PC-9 (cell line): ENCODE results near the gene ST8SIA2.

Experiments
- CTCF ChIP-seq: fragments of 200-600 bp; sonication (generic); conservative IDR thresholded peaks from 2 replicates; pipeline ENCODE4 v1.6.1; 2017; ENCODE audit warnings: mixed run types, antibody characterized with exemption, mild to moderate bottlenecking, moderate library complexity
- EZH2 ChIP-seq: fragments of 200-600 bp; sonication (generic); IDR thresholded peaks from 2 replicates; pipeline ENCODE4 v1.8.0; 2017; ENCODE audit warnings: antibody characterized with exemption, low read depth

GRCh38 chr15:92480361-92480760 lies 86.7 kb downstream of the ST8SIA2 start:
- no peak for TF ChIP-seq CTCF
- TF ChIP-seq EZH2: no peak
